ENCODE results near the gene CLEC12A.

Gene CLEC12A

DNA sequence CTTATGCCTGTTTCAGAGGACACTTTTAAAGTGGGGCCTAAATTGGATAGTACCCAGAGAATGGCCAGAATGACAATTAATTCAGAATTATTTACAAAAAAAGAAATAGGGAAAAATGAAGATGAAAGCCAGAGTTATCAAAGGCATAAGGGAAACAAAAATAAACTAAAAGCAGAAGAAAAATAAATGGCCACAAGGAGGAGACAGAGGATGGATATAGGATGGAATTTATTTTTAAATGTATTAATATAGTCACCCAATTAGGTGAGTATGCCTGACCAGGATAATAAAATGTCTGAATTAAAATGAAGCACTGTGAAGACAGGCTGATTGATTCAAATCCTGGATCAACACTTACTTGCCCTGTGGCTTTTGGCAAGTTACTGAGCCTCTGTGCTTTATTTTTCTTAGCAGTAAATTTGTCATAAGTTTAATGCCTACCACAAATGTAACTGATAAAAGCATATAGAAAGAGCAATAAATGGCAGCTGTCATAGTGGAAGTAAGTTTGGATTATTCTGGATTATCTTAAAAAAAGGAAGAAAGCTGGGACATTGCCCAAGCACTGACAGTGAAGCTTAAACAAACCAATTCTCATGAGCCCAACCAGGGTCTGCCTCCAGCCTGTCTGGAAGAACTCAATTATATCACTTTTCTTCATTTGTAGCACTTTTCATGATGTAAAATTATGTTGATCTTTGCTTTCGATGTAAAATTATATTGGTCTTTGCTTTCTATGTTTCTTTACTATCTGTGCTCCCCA is 62.8 kb downstream of the CLEC12A start:
- DNase-seq = no peak
